GM10266 (cell line): ENCODE results near the gene TBRG4.
A peak's percentile ranks its signal among the peaks of the same experiment; 100 is the strongest.

Source experiments
- DNase-seq: peaks from one replicate; pipeline ENCODE4 v3.0.0; 2012; ENCODE audit errors: extremely low spot score
- TF ChIP-seq, protein P1 (sequence below): IDR thresholded peaks from 2 replicates; pipeline ENCODE4 v1.5.1; 2012; ENCODE audit warnings: mild to moderate bottlenecking, low read depth; ENCODE audit not compliant: control insufficient read depth, insufficient read depth; ENCODE audit errors: missing control alignments

Gene TBRG4

DNA sequence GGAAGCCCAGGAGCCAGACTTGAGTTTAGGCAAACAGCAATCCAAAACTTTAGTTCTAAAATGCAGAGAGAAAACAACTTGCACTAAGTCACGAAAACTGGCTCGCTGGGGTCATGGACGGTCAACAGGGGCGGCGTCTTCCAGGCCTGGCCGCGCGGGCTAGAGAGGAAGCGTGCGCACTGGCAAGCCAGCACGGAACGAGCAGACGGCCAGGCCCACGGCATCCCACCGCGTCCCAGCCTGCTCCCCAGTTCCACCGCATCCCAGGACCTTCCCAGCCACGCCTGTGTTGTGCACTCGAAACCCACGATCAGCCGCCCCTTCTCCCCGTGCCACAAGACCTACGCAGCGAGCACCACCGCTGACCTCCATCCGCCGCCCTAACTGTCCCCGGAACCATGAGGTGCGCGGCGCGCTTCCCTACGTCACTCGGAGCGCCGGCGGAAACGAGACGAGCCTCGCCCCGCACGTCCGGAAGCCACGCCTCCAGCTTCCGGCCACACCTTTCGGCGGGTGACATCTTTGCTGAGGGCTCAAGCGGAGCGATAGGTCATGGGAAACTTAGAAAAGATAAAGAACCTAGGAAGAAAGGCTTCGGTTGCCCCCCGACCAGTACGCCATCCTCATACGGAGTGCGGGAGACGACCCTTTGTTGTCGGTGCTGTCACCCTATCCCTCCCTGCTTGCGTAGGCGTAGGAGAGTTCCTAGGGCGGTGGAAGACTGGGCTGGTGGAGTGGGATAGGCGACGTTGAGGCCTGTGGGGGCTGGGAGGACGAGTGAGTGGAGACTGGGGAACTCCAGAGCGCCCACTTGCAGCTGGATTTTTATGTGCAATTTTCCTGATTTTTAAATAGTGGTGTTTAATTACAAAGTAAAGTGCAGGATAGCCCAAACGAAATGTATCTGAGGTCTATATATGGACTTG lies at the start of gene TBRG4:
TSS of gene TBRG4 (minus strand) at position 400 of the 926 bp plus-strand sequence. CDS start 2,460 bp downstream, outside the sequence.
- DNase-seq, result peak; percentile 91
- TF ChIP-seq, protein P1, sequence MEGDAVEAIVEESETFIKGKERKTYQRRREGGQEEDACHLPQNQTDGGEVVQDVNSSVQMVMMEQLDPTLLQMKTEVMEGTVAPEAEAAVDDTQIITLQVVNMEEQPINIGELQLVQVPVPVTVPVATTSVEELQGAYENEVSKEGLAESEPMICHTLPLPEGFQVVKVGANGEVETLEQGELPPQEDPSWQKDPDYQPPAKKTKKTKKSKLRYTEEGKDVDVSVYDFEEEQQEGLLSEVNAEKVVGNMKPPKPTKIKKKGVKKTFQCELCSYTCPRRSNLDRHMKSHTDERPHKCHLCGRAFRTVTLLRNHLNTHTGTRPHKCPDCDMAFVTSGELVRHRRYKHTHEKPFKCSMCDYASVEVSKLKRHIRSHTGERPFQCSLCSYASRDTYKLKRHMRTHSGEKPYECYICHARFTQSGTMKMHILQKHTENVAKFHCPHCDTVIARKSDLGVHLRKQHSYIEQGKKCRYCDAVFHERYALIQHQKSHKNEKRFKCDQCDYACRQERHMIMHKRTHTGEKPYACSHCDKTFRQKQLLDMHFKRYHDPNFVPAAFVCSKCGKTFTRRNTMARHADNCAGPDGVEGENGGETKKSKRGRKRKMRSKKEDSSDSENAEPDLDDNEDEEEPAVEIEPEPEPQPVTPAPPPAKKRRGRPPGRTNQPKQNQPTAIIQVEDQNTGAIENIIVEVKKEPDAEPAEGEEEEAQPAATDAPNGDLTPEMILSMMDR, result peak; percentile 30

DNA sequence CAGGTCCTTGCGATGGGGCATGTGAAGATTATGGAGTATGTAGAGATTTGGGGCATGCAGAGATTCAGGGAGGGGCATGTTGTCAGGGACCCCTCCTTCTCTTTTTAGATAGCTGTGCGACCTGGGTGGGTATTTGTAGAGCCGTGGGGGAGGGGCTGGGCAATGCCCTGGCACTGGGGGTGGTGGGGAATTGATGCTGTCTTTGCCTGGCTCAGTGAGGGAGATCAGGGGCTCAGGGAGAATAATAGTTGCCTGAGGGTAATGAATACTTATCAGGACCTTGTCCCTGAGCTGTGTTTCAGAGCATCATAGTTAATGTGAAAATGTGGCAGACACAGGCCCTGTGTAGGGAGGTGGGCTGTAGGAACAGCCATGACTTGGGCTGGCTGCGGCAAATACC lies 49.6 kb upstream of the TBRG4 start:
- no peak for DNase-seq
- TF ChIP-seq, protein P1, result no peak

DNA sequence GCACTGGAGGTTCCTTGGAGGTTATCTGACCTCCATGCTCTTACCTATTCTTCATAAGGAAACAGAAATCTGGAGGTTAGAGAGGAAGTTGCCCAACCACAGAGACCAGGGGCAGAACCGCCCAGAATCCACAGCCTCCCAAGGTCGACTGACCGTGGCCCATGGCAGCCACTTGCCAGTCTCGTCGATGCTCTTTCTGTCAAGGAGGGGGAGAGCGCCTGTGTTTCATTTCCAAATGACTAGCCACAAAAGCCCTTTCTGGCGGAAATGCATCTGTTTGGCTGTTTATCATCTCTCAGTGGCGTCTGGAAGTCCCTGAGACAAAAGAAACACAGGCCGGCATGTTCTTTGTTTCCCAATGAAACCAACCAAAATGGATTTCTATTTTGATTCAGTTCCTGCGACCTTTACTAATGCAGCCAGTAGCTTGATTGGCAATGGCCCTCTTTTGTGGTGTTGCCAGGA lies 49.0 kb upstream of the TBRG4 start:
- peak; percentile 55 for DNase-seq
- TF ChIP-seq, protein P1, result no peak

DNA sequence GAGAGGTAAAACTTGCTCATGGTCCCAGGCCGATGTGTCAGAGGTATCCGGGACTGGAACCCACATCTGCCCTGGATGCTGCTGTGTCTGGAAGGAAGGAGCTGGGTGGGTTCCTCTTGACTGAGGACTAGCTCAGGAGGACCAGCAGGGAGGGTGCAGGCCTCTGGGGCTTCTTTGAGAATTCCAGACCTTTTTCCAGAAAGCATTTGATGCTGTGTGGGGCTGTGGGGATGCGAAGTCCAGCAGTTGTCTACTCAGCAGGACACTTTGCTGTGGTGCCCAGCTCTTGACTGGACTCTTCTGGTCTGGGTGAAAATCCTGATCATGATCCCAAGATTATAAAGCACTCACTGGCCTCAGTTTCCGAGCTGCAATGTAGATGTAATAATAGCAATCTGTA lies 47.8 kb upstream of the TBRG4 start:
- TF ChIP-seq, protein P1, result no peak
- no peak for DNase-seq

DNA sequence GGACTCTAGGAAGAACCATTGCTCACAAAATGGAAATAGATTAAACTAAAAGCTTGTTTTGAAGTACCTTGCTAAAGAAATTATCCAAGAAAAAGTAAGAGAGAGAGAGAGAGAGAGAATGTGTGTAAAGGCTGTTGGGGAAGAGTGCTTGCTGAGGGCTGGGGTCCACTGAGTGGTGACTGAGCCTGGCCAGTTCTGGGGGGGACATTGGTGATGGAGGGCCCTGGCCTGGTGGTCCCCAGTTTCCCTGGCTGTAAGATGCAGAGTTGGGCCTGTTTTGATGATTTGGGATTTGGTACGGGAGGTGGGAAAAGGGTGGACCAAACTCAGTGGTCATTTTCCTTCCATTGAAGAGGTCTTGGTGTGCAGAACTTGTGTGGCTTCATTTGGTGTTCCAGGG lies 47.0 kb upstream of the TBRG4 start:
- DNase-seq, result no peak
- TF ChIP-seq, protein P1, result no peak

DNA sequence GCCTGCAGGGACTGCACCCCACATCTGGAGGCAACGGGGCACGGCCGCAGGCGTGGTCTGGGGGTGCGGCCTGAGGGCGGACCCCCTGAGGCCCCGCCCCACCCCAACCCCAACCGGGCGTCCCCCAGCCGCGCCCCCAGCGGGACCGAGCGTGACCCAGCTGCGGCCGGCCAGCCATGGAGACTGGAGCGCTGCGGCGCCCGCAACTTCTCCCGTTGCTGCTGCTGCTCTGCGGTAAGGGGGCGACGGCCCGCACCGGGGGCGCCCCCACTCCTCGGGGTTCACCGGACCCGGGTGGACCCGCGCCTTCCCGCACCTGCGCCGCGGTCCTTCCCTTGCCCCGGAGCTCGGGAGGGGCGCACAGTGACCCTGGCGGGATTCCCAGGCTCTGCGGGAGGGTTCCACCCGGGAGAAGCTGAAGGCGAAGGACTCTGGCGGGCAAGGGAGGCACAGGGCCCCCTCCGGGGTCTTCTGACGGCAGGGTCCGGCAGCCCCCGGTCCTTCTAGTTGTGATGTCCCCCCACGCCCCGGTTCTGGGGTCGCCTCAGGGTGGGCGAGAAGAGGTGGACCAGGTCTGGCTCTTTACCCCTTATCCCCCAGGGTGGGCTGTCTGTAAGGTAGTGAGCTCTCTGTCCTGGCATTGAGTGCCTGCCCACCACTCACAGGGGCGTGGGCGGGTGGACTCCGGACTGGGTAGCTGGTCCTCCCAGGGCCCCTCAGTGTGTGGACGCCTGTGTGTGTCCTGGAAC lies 46.3 kb upstream of the TBRG4 start, which contains the start of gene RAMP3:
TSS of gene RAMP3 (plus strand) at position 139 of the 749 bp plus-strand sequence. CDS start at position 177, 38 bp downstream.
- TF ChIP-seq, protein P1, result no peak
- no peak for DNase-seq

DNA sequence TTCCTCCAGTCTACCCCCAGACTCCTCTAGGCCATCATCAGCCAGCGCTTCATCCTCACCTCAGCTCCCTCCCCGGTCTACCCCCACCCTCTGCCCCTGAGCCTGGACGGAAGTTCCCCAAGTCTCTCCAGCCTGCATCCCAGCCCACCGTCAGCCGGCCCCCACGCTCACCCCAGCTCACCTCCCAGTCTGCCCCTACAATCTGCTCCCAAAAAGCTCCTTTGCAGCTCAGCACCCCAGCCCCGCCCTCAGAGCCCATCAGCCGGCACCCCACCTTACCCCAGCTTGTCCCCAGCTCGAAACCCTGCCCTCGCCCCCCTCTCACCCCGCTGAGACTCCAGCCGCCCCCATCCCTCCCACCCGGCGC lies 45.8 kb upstream of the TBRG4 start:
- TF ChIP-seq, protein P1, result no peak
- DNase-seq, result no peak
